Neural progenitor cell (in vitro differentiated cells): ENCODE data around the gene SET.

Experiments used
- EZH2 ChIP-seq: fragments of 200-600 bp; sonication (generic); IDR thresholded peaks from 2 replicates; pipeline ENCODE4 v1.6.1; 2017; ENCODE audit warnings: antibody characterized with exemption, mild to moderate bottlenecking, moderate library complexity
- TF ChIP-seq, protein P1 (sequence below): fragments of 200-600 bp; sonication (generic); IDR thresholded peaks from 2 replicates; pipeline ENCODE4 v1.5.1; 2017; ENCODE audit warnings: antibody characterized with exemption, mild to moderate bottlenecking

DNA sequence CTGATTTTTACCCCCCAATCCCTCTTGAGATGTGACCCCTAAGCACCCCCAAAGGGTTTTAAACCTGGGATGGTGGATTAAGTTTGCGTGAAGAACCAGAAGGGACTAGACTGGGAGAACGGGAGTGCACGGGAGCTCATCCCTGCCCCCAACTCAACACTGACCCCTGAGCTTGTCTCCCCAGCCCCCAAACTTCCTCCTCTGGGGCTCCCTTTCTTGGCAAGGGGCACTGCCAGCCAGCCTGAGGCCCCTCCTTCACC lies 5.0 kb upstream of the SET start:
- TF ChIP-seq, protein P1, sequence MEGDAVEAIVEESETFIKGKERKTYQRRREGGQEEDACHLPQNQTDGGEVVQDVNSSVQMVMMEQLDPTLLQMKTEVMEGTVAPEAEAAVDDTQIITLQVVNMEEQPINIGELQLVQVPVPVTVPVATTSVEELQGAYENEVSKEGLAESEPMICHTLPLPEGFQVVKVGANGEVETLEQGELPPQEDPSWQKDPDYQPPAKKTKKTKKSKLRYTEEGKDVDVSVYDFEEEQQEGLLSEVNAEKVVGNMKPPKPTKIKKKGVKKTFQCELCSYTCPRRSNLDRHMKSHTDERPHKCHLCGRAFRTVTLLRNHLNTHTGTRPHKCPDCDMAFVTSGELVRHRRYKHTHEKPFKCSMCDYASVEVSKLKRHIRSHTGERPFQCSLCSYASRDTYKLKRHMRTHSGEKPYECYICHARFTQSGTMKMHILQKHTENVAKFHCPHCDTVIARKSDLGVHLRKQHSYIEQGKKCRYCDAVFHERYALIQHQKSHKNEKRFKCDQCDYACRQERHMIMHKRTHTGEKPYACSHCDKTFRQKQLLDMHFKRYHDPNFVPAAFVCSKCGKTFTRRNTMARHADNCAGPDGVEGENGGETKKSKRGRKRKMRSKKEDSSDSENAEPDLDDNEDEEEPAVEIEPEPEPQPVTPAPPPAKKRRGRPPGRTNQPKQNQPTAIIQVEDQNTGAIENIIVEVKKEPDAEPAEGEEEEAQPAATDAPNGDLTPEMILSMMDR: no peak
- TF ChIP-seq EZH2: no peak
